GM12892 (cell line): ENCODE results near the gene CCDC137.

Experiments used
- POLR2A ChIP-seq: IDR thresholded peaks from 2 replicates; pipeline ENCODE4 v1.6.1; 2011; ENCODE audit warnings: low read depth, low read length, control low read depth
- POLR2AphosphoS5 ChIP-seq: IDR thresholded peaks from 2 replicates; pipeline ENCODE4 v1.6.1; 2011; ENCODE audit warnings: low read depth, low read length, control low read depth

GRCh38 chr17:81638683-81639082, 27.9 kb upstream of the CCDC137 start:
- TF ChIP-seq POLR2A (no peak), POLR2AphosphoS5 (no peak)
